ENCODE results near the gene CMSS1. TPM values are rescaled to one million over a fixed set of nuclear protein-coding genes. Genes with fewer than 3 reads are reported as not detected.
A peak's percentile ranks its signal among the peaks of the same experiment; 100 is the strongest.

Gene CMSS1
- total and polyA plus RNA-seq, 2 of the 13 experiments (the other 11 are each of a cell fraction or from before 2014, with no cell fraction given) = 6.4 to 48.7 TPM

DNA sequence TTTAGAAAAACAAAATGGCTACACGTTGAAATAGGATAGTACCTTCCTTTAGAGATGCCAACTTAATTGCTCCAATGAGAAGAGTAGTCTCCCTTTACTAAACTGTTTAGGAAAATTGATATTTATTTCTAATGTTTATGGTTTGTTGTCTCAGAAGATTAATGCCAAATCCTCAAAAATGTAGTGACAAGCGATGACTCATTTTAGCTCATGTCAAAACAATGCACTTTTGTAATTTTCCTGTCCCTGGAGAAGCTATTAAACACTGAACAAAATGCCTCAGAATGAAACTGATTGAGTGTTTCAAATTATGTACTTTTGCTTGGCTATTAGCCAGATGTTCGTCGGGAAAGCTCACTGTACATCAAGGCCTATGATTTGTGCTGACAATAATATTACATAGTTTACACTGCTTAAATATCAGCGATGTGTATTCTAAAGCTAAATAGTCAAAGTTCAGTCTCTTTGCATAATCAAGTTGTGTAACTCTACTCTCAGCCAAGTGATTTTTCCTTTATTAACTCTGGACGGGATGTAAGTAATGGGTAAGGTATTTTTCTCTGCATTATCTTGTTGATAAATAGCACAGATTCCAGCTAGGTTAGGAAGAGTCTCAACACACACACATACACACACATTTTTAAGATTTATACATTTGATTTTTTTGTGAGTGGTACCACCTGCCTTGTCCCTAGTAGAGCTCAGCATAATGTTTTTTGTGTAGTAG is 83.7 kb downstream of the CMSS1 start (continued):
- TF ChIP-seq ZMYM2 (CRISPR knock-in tag; IDR thresholded peaks at IDR 0.05) = no peak
- TF ChIP-seq PRMT3 (CRISPR knock-in tag; IDR thresholded peaks at IDR 0.05; ENCODE audit: borderline replicate concordance, low read depth) = no peak
- no peak for TF ChIP-seq ARNT2 (CRISPR knock-in tag; IDR thresholded peaks at IDR 0.05; ENCODE audit: low read depth)
- 0 out of 2 replicates have a peak, but pooled peaks have one; percentile 59 for TF ChIP-seq ZKSCAN8 (CRISPR knock-in tag; IDR thresholded peaks at IDR 0.05; ENCODE audit: borderline replicate concordance)
- TF ChIP-seq HOXA5 (CRISPR knock-in tag; IDR thresholded peaks at IDR 0.05) = peak; percentile 51; the same call in 1 of the 2 replicates
- TF ChIP-seq ATAD3A (CRISPR knock-in tag; IDR thresholded peaks at IDR 0.05) = no peak
- TF ChIP-seq, protein P1, sequence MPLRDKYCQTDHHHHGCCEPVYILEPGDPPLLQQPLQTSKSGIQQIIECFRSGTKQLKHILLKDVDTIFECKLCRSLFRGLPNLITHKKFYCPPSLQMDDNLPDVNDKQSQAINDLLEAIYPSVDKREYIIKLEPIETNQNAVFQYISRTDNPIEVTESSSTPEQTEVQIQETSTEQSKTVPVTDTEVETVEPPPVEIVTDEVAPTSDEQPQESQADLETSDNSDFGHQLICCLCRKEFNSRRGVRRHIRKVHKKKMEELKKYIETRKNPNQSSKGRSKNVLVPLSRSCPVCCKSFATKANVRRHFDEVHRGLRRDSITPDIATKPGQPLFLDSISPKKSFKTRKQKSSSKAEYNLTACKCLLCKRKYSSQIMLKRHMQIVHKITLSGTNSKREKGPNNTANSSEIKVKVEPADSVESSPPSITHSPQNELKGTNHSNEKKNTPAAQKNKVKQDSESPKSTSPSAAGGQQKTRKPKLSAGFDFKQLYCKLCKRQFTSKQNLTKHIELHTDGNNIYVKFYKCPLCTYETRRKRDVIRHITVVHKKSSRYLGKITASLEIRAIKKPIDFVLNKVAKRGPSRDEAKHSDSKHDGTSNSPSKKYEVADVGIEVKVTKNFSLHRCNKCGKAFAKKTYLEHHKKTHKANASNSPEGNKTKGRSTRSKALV (CRISPR knock-in tag; IDR thresholded peaks at IDR 0.05) = peak; percentile 25; the same call in 1 of the 2 replicates
- peak; percentile 91 for TF ChIP-seq NCOR1 (IDR thresholded peaks at IDR 0.05; ENCODE audit: borderline replicate concordance, low read length)
- TF ChIP-seq CBX1 (IDR thresholded peaks at IDR 0.05; ENCODE audit: low read depth) = no peak
- 0 out of 2 replicates have a peak, but pooled peaks have one; percentile 53 for TF ChIP-seq KLF6 (CRISPR knock-in tag; IDR thresholded peaks at IDR 0.05)
- TF ChIP-seq, protein P2, sequence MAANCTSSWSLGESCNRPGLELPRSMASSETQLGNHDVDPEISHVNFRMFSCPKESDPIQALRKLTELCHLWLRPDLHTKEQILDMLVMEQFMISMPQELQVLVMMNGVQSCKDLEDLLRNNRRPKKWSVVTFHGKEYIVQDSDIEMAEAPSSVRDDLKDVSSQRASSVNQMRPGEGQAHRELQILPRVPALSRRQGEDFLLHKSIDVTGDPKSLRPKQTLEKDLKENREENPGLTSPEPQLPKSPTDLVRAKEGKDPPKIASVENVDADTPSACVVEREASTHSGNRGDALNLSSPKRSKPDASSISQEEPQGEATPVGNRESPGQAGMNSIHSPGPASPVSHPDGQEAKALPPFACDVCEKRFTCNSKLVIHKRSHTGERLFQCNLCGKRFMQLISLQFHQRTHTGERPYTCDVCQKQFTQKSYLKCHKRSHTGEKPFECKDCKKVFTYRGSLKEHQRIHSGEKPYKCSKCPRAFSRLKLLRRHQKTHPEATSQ (CRISPR knock-in tag; IDR thresholded peaks at IDR 0.05; ENCODE audit: borderline replicate concordance) = no peak
- no peak for TF ChIP-seq MIER2 (CRISPR knock-in tag; IDR thresholded peaks at IDR 0.05)
- TF ChIP-seq, protein P3, sequence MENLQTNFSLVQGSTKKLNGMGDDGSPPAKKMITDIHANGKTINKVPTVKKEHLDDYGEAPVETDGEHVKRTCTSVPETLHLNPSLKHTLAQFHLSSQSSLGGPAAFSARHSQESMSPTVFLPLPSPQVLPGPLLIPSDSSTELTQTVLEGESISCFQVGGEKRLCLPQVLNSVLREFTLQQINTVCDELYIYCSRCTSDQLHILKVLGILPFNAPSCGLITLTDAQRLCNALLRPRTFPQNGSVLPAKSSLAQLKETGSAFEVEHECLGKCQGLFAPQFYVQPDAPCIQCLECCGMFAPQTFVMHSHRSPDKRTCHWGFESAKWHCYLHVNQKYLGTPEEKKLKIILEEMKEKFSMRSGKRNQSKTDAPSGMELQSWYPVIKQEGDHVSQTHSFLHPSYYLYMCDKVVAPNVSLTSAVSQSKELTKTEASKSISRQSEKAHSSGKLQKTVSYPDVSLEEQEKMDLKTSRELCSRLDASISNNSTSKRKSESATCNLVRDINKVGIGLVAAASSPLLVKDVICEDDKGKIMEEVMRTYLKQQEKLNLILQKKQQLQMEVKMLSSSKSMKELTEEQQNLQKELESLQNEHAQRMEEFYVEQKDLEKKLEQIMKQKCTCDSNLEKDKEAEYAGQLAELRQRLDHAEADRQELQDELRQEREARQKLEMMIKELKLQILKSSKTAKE (CRISPR knock-in tag; IDR thresholded peaks at IDR 0.05; ENCODE audit: borderline replicate concordance) = no peak
- TF ChIP-seq NR2F1 (CRISPR knock-in tag; IDR thresholded peaks at IDR 0.05) = no peak
- TF ChIP-seq, protein P4, sequence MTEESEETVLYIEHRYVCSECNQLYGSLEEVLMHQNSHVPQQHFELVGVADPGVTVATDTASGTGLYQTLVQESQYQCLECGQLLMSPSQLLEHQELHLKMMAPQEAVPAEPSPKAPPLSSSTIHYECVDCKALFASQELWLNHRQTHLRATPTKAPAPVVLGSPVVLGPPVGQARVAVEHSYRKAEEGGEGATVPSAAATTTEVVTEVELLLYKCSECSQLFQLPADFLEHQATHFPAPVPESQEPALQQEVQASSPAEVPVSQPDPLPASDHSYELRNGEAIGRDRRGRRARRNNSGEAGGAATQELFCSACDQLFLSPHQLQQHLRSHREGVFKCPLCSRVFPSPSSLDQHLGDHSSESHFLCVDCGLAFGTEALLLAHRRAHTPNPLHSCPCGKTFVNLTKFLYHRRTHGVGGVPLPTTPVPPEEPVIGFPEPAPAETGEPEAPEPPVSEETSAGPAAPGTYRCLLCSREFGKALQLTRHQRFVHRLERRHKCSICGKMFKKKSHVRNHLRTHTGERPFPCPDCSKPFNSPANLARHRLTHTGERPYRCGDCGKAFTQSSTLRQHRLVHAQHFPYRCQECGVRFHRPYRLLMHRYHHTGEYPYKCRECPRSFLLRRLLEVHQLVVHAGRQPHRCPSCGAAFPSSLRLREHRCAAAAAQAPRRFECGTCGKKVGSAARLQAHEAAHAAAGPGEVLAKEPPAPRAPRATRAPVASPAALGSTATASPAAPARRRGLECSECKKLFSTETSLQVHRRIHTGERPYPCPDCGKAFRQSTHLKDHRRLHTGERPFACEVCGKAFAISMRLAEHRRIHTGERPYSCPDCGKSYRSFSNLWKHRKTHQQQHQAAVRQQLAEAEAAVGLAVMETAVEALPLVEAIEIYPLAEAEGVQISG (CRISPR knock-in tag; IDR thresholded peaks at IDR 0.05) = no peak
- TF ChIP-seq ZNF501 (CRISPR knock-in tag; IDR thresholded peaks at IDR 0.05) = no peak
- peak; percentile 79 for TF ChIP-seq FOXK1 (CRISPR knock-in tag; IDR thresholded peaks at IDR 0.05; ENCODE audit: borderline replicate concordance, low read depth)
- TF ChIP-seq, protein P5, sequence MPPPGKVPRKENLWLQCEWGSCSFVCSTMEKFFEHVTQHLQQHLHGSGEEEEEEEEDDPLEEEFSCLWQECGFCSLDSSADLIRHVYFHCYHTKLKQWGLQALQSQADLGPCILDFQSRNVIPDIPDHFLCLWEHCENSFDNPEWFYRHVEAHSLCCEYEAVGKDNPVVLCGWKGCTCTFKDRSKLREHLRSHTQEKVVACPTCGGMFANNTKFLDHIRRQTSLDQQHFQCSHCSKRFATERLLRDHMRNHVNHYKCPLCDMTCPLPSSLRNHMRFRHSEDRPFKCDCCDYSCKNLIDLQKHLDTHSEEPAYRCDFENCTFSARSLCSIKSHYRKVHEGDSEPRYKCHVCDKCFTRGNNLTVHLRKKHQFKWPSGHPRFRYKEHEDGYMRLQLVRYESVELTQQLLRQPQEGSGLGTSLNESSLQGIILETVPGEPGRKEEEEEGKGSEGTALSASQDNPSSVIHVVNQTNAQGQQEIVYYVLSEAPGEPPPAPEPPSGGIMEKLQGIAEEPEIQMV (CRISPR knock-in tag; IDR thresholded peaks at IDR 0.05; ENCODE audit: low read depth) = no peak
- TF ChIP-seq ZNF138 (CRISPR knock-in tag; IDR thresholded peaks at IDR 0.05; ENCODE audit: low read depth) = no peak

All from HepG2 (cell line).